HG02623 (cell line): ENCODE measurements around the gene OBI1.

Experiments
- ATAC-seq: cut with Tn5 transposase; IDR thresholded peaks from one replicate; pipeline ENCODE4 v1.9.1; 2021; ENCODE audit warnings: moderate library complexity; ENCODE audit not compliant: unreplicated experiment

Gene OBI1

GRCh38 chr13:78658630-78659449 is at the start of gene OBI1:
Gene OBI1, minus strand, starts transcription at chr13:78659155. Its CDS starts 35 bp downstream, at chr13:78659120.
- peak; percentile 78 for ATAC-seq

- ATAC-seq, result no peak
These were observed 42.4 kb upstream of the OBI1 start for GRCh38 chr13:78701383-78701782.

- no peak for ATAC-seq
These were observed 41.4 kb upstream of the OBI1 start for GRCh38 chr13:78700121-78700910.

GRCh38 chr13:78689011-78689410 is 30.1 kb upstream of the OBI1 start:
- ATAC-seq, result no peak

GRCh38 chr13:78686461-78686860 is 27.5 kb upstream of the OBI1 start:
- no peak for ATAC-seq

- ATAC-seq, result no peak
These were observed 21.8 kb upstream of the OBI1 start for GRCh38 chr13:78680576-78681350.

- no peak for ATAC-seq
These were observed 21.2 kb upstream of the OBI1 start for GRCh38 chr13:78680115-78680561.

- no peak for ATAC-seq
These were observed 20.4 kb upstream of the OBI1 start for GRCh38 chr13:78679329-78679728.

GRCh38 chr13:78675112-78675511 is 16.2 kb upstream of the OBI1 start:
- no peak for ATAC-seq

- ATAC-seq, result no peak
These were observed 15.7 kb upstream of the OBI1 start for GRCh38 chr13:78674638-78675037.

GRCh38 chr13:78662467-78662866 is 3.5 kb upstream of the OBI1 start:
- no peak for ATAC-seq

- no peak for ATAC-seq
These were observed 1.5 kb upstream of the OBI1 start for GRCh38 chr13:78660495-78660857.

- no peak for ATAC-seq
These were observed 958 bp upstream of the OBI1 start for GRCh38 chr13:78659732-78660494.

- ATAC-seq, result no peak
These were observed 435 bp upstream of the OBI1 start for GRCh38 chr13:78659450-78659730.

- ATAC-seq, result peak; percentile 37
These were observed 991 bp downstream of the OBI1 start for GRCh38 chr13:78657699-78658629.

- ATAC-seq, result no peak
These were observed 3.0 kb downstream of the OBI1 start for GRCh38 chr13:78655906-78656305.

GRCh38 chr13:78655007-78655406 is 3.9 kb downstream of the OBI1 start:
- no peak for ATAC-seq

- no peak for ATAC-seq
These were observed 6.3 kb downstream of the OBI1 start for GRCh38 chr13:78652651-78653050.

GRCh38 chr13:78650717-78651083 is 8.3 kb downstream of the OBI1 start:
- ATAC-seq, result no peak
